Stimulated activated CD4-positive, alpha-beta T cell treated with anti-CD3 and anti-CD28 coated beads, TNF-alpha, amount 100 ng/mL, for 1 hour (primary cell): Measurements from ENCODE around the gene PLEK.

Experiments
- DNase-seq, 3 donors: peaks; one replicate each; pipeline ENCODE4 v3.0.0-alpha.2; 2020; ENCODE audit warnings: low read depth in 3 of 3, low spot score in 1 of 3

The PLEK gene

DNA sequence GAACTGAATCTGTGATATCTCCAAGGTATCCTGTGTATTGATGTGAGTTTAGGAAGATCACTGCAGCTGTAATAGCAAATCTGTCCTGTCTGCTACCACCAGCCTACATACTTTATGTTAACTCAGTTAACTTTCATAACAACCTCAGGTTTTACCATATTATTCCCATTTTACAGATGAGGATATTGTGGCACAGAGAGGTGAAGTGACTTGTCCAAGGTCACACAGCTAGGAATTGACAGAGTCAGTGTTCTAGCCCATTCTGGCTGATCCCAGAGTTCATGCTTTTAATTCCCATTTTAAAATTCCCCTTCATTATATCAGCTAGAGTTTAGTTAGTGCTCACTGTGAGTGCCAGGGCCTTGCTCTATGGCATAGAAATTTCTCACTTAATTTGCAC lies 49.4 kb downstream of the PLEK start:
- no peak for DNase-seq

DNA sequence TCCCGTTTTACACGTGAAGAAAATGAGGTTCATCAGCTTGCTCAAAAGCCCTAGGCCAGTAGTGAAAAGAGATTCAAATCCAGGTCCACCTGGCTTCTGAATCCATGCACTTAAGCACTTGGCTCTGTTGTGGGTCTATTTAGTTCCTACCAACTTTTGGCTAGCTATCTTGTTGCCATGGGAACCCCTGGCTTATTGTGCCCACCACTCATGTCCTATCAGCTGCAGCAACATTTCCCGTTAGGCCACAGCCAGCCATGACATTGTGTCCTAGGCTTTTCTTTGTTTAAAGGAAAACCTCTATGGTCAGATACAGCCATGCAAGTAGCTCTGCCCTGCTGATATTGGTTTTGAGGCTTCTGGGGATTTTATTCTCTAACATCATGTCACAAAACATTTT lies 49.8 kb downstream of the PLEK start:
- no peak for DNase-seq

DNA sequence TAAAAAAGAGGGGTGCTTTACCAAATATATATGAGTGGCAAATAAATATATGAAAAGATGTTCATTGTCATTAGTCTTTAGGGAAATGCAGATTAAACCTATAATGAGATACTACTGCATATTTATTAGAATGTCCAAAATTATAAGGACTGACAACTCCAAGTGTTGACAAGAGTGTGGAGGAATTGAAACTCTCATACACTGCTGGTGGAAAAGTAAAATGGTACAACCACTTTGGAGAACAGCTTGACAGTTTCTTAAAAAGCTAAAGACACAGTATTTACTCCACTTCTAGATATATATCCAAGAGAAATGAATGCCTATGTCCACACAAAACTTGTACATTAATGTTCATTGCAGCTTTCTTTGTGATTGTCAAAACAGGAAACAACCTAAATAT lies 50.4 kb downstream of the PLEK start:
- no peak for DNase-seq

DNA sequence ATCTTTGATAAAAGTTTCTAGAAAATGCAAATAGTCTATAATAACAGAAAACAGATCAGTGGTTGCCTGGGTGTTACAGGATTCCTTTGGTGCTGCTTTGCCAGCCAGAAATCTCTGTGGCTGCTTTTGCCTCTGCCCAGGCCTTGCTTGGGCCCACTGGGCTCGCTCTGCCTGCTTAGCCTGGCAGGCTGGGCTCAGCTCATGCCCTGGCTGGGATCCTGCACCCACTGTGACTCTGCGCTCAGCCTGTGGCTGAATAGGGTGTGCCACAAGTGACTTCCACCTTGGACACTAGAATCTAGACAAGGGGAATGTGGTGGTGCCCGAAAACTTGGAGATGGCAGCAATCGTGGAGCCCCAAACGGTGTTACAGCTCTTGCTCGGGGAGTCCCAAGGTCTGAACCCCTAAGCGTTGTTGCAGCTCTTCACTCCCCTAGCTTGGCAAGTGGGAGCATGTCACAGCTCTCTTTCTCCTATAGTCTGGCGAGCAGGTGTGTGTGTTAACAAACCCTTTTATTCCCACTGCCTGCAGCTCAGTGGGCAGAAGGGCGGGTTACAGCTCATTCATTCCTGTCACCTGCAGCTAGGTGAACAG lies 51.1 kb downstream of the PLEK start:
- no peak for DNase-seq

DNA sequence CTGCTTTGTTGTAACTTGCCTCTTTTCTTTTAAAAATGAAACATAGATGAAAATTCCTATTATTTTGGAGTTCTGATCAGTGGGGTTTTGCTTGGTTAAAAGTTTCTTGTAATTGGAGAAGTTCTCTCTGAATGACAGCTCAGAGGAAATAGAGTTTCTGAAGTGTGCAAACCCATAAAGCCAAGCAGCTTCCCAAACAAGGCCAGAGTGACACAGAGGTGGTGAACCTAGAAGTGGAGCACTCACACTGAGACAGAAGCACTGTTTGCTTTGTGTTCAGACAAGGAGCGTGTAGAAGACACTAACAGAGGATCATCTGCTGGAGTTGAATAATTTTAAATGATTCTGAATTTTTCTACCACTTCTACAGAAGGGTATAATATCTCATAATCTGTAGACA lies 52.8 kb downstream of the PLEK start:
- DNase-seq: no peak

DNA sequence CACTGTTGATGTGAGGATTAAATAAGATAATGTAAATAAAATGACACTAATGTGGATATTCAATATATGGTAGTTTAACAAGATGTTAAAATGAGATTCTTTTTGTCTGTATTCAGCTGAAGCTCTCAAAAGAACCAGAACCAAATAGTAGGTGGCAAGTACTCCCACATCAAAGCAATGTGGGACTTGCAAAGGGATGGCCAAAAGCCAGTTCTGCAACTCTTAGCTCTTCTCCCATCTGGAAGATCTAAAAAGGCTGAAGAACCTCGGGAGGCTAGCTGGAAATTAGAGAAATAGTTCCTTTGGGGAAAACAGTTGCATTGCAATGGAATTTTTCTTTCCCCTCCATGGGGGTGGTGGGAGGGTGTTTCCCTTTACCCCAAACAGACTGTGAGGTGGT lies 53.3 kb downstream of the PLEK start:
- DNase-seq: no peak

DNA sequence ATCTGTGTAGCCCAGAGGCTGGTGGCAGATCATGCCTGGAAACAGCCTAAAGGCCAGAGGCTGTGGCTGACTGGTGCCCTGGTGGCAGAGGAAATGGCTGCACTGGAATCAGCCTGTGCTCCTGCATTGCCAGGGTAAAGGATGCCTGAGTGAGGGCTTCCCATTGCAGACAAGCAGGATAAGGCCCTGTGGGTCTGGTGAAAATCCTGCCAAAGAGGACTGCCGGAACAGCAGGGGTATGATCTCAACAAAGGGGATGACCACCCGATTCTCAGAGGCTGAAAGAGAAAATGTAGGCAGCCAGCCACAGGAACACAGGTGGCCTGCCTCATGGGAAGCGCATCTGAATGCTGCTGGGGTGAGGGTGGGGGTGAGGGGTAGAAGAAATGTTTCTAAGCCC lies 53.8 kb downstream of the PLEK start:
- no peak for DNase-seq

DNA sequence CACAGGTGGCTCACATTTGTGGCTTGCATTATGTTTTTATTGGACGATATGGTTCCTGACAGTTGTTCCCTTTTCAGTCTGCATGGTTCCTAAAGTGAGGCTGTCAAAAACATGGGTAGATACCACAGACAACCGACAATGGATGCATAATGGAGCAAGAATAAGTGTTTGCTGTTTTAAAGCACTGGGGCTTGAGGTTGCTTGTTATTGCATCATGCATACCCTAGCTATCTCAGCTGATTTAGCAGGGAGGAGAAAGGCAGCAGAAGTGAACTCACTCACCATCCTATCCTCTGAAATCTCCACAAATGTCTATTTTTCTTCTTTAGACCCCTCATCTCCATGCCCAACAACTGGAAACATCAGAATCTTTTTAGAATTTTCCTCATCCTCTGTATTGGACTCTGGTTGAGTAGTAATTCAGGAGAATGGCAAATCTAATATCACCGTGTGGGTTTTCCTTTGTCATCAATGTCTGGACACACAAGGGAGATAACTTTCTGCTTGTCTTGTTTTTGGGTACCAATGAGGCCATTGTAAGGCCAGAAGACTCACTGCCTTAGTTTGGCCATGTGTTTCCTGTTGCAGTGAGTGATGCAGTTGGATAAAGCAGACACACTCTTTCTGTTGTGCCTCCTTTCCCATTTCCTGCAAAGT lies 55.3 kb downstream of the PLEK start:
- DNase-seq: no peak

DNA sequence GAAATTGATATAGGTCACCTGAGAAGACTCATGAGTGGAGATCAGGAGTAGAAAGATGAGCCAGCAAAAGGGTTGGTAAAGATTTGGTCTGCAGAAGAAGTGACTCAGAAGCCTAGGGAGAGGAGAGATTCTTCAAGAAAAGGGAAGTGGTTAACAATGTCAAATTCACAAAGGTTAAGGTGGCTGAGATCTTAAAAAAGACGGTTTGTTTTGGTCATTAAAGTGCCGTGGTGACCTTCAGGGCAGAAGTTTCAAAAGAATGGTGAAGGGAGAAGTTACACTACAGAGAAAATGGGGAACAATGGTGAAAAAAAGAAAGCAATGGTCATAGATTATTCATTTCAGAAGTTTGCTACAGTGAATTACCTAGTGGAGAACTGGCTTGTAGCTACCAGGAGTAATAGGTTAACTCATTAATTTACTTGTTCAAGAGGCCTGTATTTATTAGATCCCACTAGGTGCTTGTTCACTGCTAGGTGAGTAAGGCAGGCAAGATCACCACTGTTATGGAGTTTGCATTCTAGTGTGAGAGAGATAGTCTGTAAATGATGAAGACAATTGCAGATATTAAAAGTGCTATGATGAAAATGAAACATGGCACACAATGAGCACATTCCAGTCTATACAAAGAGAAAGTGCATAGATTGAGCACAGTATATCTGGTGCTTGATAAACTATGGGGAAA lies 59.0 kb downstream of the PLEK start:
- no peak for DNase-seq

DNA sequence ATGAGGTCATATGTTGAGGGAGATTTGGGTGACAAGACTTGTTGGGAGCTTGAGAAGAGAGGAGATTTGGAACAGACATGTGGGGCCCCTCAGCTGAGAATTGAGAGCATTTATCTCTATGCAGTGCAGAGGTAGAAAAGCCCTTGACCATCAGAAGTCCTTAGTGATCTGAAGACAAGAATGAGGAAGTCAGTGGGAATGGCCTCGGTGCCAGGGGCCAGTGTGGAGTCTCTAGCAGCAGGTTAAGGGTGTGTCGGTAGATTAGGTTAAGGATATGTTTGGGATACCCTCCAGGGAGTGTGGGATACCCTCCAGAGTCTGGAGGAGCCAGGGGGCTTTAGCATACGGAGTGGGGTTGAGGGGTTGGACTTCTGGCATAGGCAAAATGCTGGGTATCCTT lies 60.4 kb downstream of the PLEK start:
- DNase-seq: no peak

DNA sequence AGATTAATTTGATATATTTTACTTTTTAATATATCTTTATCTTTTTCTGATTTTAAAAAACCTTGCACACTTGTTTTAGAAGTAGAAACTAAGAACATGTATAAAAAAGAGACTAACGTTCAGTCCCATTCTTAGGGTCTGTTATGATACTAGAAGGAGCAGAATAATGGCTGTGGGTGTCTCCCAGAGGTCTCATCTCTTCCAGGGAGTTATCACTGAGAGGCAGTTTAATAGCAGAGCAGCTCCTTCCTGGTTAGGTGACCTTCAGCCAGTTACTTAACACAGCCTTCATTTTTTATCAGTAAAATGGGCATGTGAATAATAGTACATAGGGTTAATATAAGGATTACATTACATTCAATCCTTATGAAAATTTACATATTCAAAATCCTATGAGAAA lies 61.4 kb downstream of the PLEK start:
- no peak for DNase-seq

DNA sequence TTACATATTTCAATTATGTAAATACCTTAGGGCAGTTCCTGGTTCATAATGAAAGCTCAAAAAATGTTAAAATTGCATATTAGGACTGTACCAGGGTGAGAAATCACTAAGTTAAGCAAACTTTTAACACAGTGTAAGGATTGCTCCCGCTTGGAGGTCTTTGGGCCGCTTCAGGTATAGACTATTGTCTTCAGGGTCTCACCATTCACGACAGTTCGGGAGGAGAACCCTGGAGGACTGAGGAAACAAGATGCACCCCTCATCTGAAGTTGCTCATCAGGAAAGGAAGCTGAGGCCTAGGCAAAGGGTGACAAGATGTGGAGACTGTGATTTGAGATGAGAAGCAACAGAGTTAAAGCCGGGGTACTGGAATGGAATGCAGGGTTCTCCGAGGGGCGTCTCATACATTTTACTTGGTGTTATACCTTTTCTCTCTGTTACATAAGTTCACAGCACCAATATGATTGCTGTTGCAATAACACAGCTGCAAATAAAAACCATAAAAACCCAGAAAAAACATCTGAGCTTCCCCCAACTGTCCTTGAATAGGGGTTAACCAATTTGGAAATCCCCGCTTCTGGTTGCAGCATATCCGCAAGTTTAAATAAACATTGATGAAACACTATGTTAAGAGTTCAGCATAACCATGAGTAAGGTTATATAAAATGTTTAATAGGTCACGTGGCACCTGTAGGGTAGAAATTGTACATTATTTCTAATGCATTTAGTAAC lies 61.9 kb downstream of the PLEK start:
- DNase-seq: no peak

DNA sequence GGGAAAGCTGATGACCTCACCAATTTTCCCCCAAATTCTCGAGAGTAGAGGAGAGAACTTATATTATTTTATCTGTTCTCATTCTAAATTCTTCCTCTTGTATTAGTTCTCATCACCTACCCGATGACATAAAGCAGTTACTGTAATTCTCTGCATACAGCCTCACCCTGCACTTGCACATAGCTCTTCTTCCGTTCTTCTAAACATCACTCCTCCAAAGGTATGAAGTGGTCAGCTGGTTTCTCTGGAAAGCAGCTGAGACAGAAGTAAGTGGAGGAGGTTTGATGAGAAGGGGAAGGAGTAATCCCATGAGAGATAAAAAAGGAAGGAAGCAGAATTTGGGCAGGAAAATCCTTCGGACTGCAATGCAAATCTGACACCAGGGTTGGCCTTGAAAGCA lies 63.0 kb downstream of the PLEK start:
- DNase-seq: no peak

DNA sequence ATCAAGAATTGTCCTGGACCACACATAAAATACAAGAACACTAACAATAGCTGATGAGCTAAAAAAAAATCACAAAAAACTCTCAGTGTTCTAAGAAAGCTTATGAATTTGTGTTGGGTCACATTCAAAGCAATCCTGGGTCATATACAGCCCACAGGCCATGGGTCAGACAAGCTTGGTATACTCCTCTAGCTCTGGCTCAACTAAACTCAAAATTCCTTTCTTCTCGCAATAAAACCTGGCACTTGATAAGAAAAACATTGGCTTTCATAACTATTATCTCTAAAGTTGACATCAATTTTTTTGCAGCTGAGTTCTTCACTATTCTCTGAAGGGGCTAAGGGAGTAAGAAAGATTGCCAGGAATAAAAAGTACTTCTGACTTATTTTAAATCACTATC lies 63.7 kb downstream of the PLEK start:
- no peak for DNase-seq

DNA sequence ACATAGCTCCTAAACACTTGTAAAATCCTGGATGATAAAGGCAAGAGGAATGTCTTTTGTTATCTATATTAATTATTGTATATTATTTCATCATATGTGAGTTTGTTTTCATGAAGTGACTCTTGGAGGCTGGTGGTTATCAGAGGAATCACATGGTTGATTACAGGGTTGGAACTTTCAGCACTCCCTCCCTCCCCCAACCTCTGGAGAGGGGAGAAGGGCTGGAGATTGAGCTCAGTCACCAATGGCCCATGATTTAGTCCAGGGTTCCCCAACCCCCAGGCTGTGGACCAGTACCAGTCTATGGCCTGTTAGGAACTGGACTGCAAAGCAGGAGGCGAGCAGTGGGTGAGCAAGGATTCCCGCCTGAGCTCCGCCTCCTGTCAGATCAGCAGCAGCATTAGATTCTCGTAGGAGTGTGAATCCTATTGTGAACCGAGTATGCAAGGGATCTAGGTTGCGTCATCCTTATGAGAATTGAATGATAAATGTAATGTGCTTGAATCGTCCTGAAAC lies 64.3 kb downstream of the PLEK start:
- DNase-seq: no peak

DNA sequence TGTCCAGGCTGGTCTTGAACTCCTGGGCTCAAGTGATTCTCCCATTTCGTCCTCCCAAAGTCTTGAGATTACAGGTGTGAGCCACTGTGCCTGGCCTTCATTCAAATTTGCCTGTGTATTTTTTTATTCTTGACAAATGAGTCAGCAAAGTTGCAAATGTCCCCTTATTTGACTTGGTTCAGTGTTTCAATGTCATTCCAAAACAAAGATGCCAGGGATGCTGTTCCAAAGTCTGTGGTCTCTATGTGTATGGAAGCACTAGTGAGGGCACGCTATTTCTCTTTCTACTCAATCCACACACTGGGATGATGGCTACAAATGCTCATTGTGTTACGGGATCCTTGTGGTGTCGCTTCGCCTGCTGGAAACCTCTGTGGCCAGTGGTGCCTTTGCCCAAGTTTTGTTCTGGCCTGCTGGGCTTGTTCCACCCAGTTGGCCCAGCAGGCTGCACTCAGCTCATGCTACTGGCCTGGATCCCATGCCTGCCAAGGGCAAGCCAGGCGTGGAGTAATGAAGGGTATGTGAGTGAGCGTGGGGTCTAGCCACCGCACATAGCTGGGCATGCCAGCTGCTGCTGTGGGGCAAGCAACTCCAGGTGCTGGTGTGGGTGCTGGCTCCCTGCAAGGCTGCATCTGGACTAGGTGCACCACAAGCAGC lies 66.4 kb downstream of the PLEK start:
- no peak for DNase-seq

DNA sequence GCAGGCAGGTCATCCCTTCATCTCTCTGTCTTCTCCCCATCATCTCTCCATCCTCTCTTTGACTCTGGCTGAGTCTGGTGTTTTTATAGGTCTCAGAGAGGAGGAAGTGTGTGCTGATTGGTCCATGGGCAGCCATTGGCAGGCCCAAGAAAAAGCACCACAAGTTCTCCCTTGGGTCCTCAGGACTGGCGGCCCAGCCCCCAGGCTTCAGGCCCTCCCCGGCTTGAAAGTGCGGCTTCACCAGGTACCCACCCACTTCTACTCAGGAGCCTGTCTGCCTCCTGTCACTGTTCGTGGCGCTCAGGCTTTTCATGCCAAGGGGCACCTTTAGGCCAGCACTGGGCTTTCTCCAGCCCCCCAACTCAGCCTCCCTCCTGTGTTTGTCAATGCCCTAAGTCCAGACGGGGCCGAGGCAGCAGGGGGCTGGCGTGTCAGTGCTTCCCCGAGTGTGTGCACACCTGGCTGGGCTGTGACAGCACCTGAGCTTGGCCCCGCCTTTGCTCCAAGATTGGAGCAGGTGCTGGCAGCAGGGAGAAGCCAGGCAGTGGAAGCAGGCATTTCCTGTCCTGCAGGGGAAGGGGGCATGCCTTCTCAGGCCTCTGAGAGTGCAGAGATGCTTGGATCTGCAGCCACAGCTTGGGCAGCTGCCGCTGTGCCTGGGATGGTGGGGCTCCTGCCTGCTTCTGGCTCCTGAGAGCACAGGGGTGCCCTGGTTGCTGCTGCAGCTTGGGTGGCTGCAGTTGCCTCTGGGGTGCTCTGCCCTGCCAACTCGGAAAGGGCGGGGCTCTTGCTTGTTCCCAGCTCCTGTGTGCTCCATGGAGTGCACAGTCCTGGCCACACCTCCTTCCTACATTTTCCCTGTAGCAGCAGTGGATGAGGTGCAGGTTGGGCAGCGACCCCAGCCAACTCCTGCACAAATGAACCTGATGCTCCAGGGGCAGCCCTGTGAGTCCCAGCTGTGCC lies 67.9 kb downstream of the PLEK start:
- no peak for DNase-seq

DNA sequence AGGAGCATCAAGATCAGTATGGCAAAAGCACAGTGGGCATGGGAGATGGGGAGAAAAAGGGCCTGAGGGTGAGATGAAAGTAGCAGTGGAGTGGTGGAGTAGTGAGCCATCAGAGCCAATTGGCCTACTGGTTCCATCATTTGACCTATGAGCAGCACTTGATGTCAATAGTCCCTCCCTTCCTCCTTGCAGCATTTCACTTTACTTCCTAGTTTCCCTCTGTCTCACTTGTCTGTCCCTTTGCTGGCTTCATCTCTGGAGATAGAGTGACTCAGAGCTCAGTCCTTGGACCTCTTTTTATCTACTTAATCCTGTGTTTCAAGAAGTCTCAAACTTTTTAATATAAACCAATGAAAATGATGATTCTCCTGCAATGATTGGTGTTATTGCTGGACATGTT lies 69.9 kb downstream of the PLEK start:
- DNase-seq: no peak

DNA sequence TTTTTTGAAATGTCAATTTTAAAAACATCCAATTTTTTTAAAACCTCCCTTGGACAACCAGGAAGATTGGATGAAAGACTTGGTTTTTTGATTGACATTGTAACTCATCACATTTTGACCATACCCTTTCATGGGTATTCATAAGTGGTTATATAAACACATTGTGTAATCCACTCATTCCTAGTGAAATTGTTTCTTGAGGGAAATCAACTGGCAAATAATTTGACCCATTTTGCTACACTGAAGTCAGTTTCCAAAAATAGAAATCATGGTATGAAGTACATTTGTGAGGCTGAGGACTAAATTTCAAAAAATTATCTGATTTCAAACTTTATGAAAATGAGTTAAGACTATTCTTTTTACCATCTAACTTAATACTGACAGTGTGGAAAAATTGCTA lies 70.5 kb downstream of the PLEK start:
- DNase-seq: no peak

DNA sequence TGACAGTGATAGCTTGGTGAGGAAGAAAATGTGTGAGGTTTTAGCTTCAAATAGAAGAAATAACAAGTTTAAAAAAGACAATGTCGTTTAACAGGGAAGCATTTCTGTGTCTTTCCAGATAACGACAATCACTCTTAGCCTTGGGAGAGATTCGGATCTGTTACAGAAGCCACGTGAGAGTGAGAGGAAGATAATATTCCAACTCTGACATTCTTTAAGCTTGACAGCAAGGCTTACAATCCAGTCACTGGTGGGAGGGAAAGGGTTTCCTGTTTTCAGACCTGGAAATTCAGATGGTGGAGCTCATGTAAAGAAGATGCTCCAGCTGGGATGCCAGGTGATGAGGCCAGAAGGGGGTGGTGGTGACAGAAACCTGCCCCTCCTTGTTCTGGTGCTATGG lies 71.2 kb downstream of the PLEK start:
- no peak for DNase-seq
